Natural killer cell (primary cell): ENCODE data around the gene CSAD. TPM values are rescaled to one million over a fixed set of nuclear protein-coding genes. Genes with fewer than 3 reads are reported as not detected.

Experiments
- ATAC-seq, 3 donors: fragments of 150-1000 bp in 2 of 3; fragments of 200-7000 bp in 1 of 3; cut with Tn5 transposase; 1 replicate in 1 of 3; 2 replicates in 2 of 3; pipeline ENCODE4 v1.10.0; 2021; ENCODE audit warnings: mild to moderate bottlenecking in 2 of 3, moderate library complexity in 2 of 3
- DNase-seq, 2 donors: peaks; one replicate each; pipeline versions ENCODE4 v3.0.0 to v3.0.0-alpha.2; 2013 to 2021; ENCODE audit warnings: mixed read lengths in 1 of 2
- H3K27ac ChIP-seq: one replicate; pipeline ENCODE4 v1.5.1; 2013; ENCODE audit warnings: mild to moderate bottlenecking, low read length
- H3K27me3 ChIP-seq: one replicate; pipeline ENCODE4 v1.6.1; 2013; ENCODE audit warnings: low read length; ENCODE audit not compliant: control insufficient read depth, insufficient read depth
- H3K36me3 ChIP-seq: one replicate; pipeline ENCODE4 v1.6.1; 2013; ENCODE audit warnings: low read length; ENCODE audit not compliant: control insufficient read depth, insufficient read depth
- H3K4me1 ChIP-seq: one replicate; pipeline ENCODE4 v1.6.1; 2013; ENCODE audit warnings: low read length; ENCODE audit not compliant: control insufficient read depth, insufficient read depth
- H3K4me3 ChIP-seq: one replicate; pipeline ENCODE4 v1.5.1; 2013; ENCODE audit warnings: low read length
- H3K9me3 ChIP-seq: one replicate; pipeline ENCODE4 v1.6.1; 2013; ENCODE audit warnings: low read length; ENCODE audit not compliant: control insufficient read depth, insufficient read depth
- H3K27ac Mint-ChIP-seq, 2 donors: one replicate each; pipeline ENCODE4 v1.8.0; 2022; ENCODE audit warnings: mild to moderate bottlenecking in 2 of 2, mixed read lengths in 2 of 2, moderate library complexity in 1 of 2
- H3K27me3 Mint-ChIP-seq, 2 donors: one replicate each; pipeline ENCODE4 v1.8.0; 2022; ENCODE audit warnings: low read depth in 2 of 2, mixed read lengths in 2 of 2
- H3K36me3 Mint-ChIP-seq: one replicate; pipeline ENCODE4 v1.8.0; 2022; ENCODE audit warnings: mixed read lengths
- H3K4me1 Mint-ChIP-seq, 2 donors: one replicate each; pipeline ENCODE4 v1.8.0; 2022; ENCODE audit warnings: mixed read lengths in 2 of 2
- H3K4me3 Mint-ChIP-seq: one replicate; pipeline ENCODE4 v1.8.0; 2022; ENCODE audit warnings: mild to moderate bottlenecking, moderate library complexity, mixed read lengths
- H3K9me3 Mint-ChIP-seq, 2 donors: one replicate each; pipeline ENCODE4 v1.8.0; 2022; ENCODE audit warnings: mixed read lengths in 2 of 2
- CTCF ChIP-seq: fragments of 200-600 bp; IDR thresholded peaks from one replicate; pipeline ENCODE4 v1.8.0; 2022; ENCODE audit warnings: antibody characterized with exemption
- WGBS: methylation state at CpG from one replicate; pipeline ENCODE4 v1.1.7; 2013; ENCODE audit warnings: missing lambda C conversion rate; ENCODE audit not compliant: insufficient coverage; 5-methylcytosine and 5-hydroxymethylcytosine counted together
- intact Hi-C: fragments of 100-400 bp; cut with micrococcal nuclease; formaldehyde crosslinking; loops from one replicate; pipeline ENCODE4 v1.14.2; 2022
- total RNA-seq, 4 donors: library from RNA; stranded (reverse); fragments of 120-200 nt in 1 of 4; gene quantifications; one replicate each; pipeline versions ENCODE4 v1.2.3 to v1.2.4, GENCODE V29; 2013 to 2022

CSAD gene
- total RNA-seq, 3 donors from 2014 or later (not counting 1 experiment from before 2014, with no cell fraction given) = 50.8 to 54.4 (median 53.0) TPM

GRCh38 chr12:53221203-53222080, 40.7 kb upstream of the CSAD start:
- no peaks in the 10 kb centered on the region for H3K9me3 ChIP-seq
- H3K4me3 Mint-ChIP-seq = peak overlapping the region; percentile 92
- peak; percentile 64 to 69 for DNase-seq
- no peaks in the 10 kb centered on the region for H3K27me3 Mint-ChIP-seq
- peaks cover 66 to 86% of the 10 kb centered on the region in 2 donors for H3K4me1 Mint-ChIP-seq
- under 1% methylated on average over 70 of the region's 72 CpGs for WGBS
- H3K27ac Mint-ChIP-seq = peak overlapping the region; percentile 94 to 99
- H3K36me3 Mint-ChIP-seq = no peaks in the 10 kb centered on the region
- H3K27me3 ChIP-seq = no peaks in the 10 kb centered on the region
- H3K4me1 ChIP-seq = peaks cover 69% of the 10 kb centered on the region
- no peaks in the 10 kb centered on the region for H3K9me3 Mint-ChIP-seq
- peak; percentile 28 to 53 (median 38) for ATAC-seq
- intact Hi-C loops = loop anchor here (5.0 kb wide), 2 partner anchors 46 to 76 kb away; partner anchors contain the start of genes ESPL1, MYG1 and PFDN5
- no peak for TF ChIP-seq CTCF
- H3K4me3 ChIP-seq = peak overlapping the region; percentile 83
- peak overlapping the region; percentile 100 for H3K27ac ChIP-seq
- no peaks in the 10 kb centered on the region for H3K36me3 ChIP-seq

GRCh38 chr12:53220694-53221202, 40.0 kb upstream of the CSAD start:
- no peaks in the 10 kb centered on the region for H3K27me3 Mint-ChIP-seq
- WGBS = 0% methylated on average over 38 of the region's 42 CpGs
- H3K27me3 ChIP-seq = no peaks in the 10 kb centered on the region
- peaks cover 76% of the 10 kb centered on the region for H3K4me1 ChIP-seq
- H3K27ac ChIP-seq = peak overlapping the region; percentile 100
- DNase-seq (peak; percentile 72 to 91), ATAC-seq (peak; percentile 64 to 87 (median 75))
- TF ChIP-seq CTCF = no peak
- H3K9me3 ChIP-seq = no peaks in the 10 kb centered on the region
- intact Hi-C loops = loop anchor here (1.0 to 5.0 kb wide), 5 partner anchors 12 to 101 kb away; partner anchors contain the start of genes AAAS, CSAD, ESPL1 and MYG1
- H3K27ac Mint-ChIP-seq = peak overlapping the region; percentile 94 to 99
- peaks cover 73 to 93% of the 10 kb centered on the region in 2 donors for H3K4me1 Mint-ChIP-seq
- H3K4me3 Mint-ChIP-seq = peak overlapping the region; percentile 92
- no peaks in the 10 kb centered on the region for H3K9me3 Mint-ChIP-seq
- H3K36me3 Mint-ChIP-seq = no peaks in the 10 kb centered on the region
- no peaks in the 10 kb centered on the region for H3K36me3 ChIP-seq
- H3K4me3 ChIP-seq = peak overlapping the region; percentile 83

GRCh38 chr12:53219956-53220693, 39.4 kb upstream of the CSAD start:
- H3K27ac ChIP-seq = peak overlapping the region; percentile 100
- intact Hi-C loops = loop anchor here (1.0 to 5.0 kb wide), 5 partner anchors 12 to 101 kb away; partner anchors contain the start of genes AAAS, CSAD, ESPL1 and MYG1
- H3K27ac Mint-ChIP-seq = peak overlapping the region; percentile 94 to 99
- no peaks in the 10 kb centered on the region for H3K27me3 ChIP-seq
- H3K9me3 Mint-ChIP-seq = no peaks in the 10 kb centered on the region
- H3K4me1 Mint-ChIP-seq = peaks cover 73 to 93% of the 10 kb centered on the region in 2 donors
- peak overlapping the region; percentile 83 for H3K4me3 ChIP-seq
- DNase-seq (peak; percentile 69 to 93), ATAC-seq (peak; percentile 45 to 75 (median 57))
- H3K27me3 Mint-ChIP-seq = no peaks in the 10 kb centered on the region
- H3K4me1 ChIP-seq = peaks cover 80% of the 10 kb centered on the region
- peak overlapping the region; percentile 93 for H3K4me3 Mint-ChIP-seq
- H3K36me3 Mint-ChIP-seq = no peaks in the 10 kb centered on the region
- WGBS = under 1% methylated on average over 50 of the region's 53 CpGs
- TF ChIP-seq CTCF = no peak
- H3K36me3 ChIP-seq = no peaks in the 10 kb centered on the region
- H3K9me3 ChIP-seq = no peaks in the 10 kb centered on the region
